HG02840 (cell line): Measurements from ENCODE around the gene TPR.

Source experiments
- ATAC-seq: cut with Tn5 transposase; IDR thresholded peaks from one replicate; pipeline ENCODE4 v1.9.1; 2021; ENCODE audit warnings: mild to moderate bottlenecking, moderate library complexity, moderate number of reproducible peaks; ENCODE audit not compliant: unreplicated experiment, low FRiP score

TPR gene

GRCh38 chr1:186292875-186293274 lies 82.2 kb downstream of the TPR start:
- no peak for ATAC-seq

- ATAC-seq = no peak
These were observed 83.8 kb downstream of the TPR start for GRCh38 chr1:186291271-186291670.

- no peak for ATAC-seq
These were observed 85.0 kb downstream of the TPR start for GRCh38 chr1:186289943-186290545.

GRCh38 chr1:186286615-186287315 lies 88.3 kb downstream of the TPR start:
- ATAC-seq = no peak

DNA sequence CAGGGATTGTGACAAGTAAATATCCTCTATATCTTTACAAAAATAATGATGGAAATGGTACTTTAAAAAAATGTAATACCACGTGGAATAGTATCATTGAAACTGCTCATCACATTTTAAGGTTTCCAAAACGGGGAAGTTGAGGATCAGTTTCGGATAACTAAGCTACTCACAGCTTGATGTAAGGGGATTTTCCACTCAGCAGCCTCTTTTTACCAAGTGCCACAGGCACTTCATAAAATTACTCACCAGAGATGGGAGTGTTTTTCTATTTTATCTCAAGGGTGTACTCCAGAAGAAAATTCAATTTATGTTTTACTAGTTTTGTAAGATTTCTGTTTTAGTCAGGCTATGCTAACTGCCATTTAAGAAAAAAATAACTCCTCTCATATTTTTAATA lies 91.7 kb downstream of the TPR start:
- no peak for ATAC-seq

DNA sequence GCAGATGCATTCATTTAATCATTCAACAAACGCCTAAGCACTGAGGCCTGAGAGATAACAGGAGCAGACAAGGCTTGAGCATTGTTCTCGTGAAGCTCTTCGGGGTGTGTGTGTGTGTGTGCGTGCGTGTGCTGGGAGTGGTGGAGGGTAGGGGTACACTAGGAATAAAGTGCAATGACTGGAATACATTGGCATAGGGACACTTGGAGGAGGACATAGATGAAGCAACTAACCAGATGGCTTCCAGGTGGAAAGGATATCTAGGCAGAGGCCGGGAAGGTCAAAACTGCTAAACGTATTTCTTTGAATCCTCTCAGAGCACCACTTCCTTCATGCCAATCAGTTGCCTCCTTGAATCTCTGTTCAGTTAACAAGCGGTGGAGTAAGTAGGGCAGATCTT lies 92.6 kb downstream of the TPR start:
- no peak for ATAC-seq

- ATAC-seq = no peak
These were observed 99.2 kb downstream of the TPR start for GRCh38 chr1:186275822-186276221.

DNA sequence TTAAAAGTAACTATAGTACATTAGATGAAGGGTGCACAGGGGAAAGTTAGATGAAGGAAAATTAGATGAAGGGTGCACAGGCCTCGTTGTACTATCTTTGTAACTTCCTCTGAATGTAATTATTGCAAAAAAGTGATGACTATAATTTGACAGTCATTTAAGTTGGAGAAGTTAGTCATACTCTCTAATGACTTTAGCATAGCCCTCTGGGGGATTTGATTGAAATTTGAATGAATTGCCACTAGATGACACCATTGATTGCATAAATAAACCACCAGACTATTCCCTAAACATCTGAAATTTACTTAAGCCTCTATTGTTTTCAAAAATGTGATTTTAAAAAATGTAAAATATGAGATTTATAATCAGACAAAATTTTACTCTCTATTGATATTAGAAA lies 102.6 kb downstream of the TPR start:
- ATAC-seq = no peak

GRCh38 chr1:186271032-186271431 lies 104.0 kb downstream of the TPR start:
- ATAC-seq = no peak
